GM21786 (cell line): ENCODE measurements around the gene RTP1.
"Not testable (repeated sequence)": the region's sequence is repeated elsewhere in the genome, so short reads cannot be mapped to it uniquely, and the experiment has no call there.

Experiments
- ATAC-seq: cut with Tn5 transposase; IDR thresholded peaks from one replicate; pipeline ENCODE4 v1.9.1; 2021; ENCODE audit not compliant: unreplicated experiment

RTP1 gene

DNA sequence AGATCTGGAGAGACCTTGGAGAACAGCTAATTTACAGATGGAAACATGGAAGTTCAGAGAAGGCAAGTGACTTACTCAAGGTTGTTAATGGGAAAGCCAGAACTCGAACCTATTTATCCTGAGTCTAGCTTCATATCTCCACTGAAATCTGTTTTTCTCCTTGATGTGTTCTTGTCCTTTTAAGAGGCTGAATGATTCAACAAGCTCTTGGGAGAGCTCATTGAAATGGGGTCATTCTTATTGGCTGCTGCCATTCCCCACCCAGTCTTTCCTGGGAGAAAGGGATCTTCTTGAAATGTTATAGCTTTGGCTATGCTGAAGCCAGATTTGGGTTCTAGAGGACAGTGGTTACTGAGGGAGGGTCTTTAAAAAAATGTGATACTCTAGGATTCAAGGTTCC, 41.0 kb downstream of the RTP1 start:
- no peak for ATAC-seq

GRCh38 chr3:187238835-187239234, 41.5 kb downstream of the RTP1 start:
- not testable (repeated sequence) for ATAC-seq

GRCh38 chr3:187242435-187242834, 45.1 kb downstream of the RTP1 start:
- no peak for ATAC-seq

DNA sequence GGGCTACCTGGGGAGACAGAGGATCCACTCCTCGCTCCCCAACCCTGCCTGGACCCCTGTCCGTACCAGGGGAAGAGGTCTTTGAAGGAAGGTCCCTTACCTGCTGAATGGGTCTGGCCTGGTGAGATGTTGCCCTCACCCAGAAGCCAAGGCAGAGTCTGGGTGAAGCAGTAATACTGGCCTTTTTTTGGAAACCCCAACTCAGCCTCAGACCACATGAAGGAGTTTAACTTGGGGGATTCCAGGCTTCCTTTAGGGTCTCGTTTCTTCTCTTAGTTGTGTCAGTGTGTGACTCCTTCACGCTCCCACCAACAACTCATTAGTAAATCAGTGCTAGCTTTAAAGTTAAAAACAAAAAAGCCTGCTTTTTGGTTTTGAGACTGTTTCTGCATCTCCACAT, 45.6 kb downstream of the RTP1 start:
- no peak for ATAC-seq

DNA sequence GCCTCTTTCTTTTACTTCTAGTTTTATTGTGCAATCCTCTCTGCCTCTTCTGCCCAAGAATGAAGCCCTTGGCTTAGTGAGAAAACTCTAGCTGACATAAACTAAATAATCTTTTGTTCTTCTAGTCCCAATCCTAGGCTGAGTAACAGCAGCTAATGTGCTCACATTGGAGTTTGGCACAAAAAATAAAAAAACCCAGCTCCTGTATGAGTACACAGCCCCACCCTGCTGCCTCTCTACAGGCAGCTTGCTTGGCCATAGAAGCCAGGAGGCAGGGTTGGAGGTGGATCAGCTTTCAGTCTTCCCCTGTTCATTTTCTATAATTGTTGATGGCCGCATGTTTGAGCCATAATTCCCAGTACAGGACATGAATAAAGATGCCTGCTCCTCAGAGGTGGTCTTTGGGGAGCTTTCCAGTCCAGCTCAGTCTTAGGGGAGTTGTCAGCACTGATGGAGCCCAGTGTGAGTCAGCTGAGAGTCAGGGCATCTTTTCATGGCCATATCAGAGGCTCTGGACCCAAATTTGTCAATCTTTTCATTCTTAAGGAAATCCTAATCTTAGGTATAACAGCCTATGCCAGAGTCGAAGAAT, 46.7 kb downstream of the RTP1 start:
- no peak for ATAC-seq

- ATAC-seq = no peak
These were observed 50.1 kb downstream of the RTP1 start for GRCh38 chr3:187247398-187247797.
